Measurements from ENCODE around the gene CNOT6L. TPM values are rescaled to one million over a fixed set of nuclear protein-coding genes. Genes with fewer than 3 reads are reported as not detected.

CNOT6L gene
- total RNA-seq, 1 experiment from 2014 or later, result 29.4 TPM

GRCh38 chr4:77734928-77735327 lies 84.2 kb downstream of the CNOT6L start (continued):
- TF ChIP-seq, protein P1, sequence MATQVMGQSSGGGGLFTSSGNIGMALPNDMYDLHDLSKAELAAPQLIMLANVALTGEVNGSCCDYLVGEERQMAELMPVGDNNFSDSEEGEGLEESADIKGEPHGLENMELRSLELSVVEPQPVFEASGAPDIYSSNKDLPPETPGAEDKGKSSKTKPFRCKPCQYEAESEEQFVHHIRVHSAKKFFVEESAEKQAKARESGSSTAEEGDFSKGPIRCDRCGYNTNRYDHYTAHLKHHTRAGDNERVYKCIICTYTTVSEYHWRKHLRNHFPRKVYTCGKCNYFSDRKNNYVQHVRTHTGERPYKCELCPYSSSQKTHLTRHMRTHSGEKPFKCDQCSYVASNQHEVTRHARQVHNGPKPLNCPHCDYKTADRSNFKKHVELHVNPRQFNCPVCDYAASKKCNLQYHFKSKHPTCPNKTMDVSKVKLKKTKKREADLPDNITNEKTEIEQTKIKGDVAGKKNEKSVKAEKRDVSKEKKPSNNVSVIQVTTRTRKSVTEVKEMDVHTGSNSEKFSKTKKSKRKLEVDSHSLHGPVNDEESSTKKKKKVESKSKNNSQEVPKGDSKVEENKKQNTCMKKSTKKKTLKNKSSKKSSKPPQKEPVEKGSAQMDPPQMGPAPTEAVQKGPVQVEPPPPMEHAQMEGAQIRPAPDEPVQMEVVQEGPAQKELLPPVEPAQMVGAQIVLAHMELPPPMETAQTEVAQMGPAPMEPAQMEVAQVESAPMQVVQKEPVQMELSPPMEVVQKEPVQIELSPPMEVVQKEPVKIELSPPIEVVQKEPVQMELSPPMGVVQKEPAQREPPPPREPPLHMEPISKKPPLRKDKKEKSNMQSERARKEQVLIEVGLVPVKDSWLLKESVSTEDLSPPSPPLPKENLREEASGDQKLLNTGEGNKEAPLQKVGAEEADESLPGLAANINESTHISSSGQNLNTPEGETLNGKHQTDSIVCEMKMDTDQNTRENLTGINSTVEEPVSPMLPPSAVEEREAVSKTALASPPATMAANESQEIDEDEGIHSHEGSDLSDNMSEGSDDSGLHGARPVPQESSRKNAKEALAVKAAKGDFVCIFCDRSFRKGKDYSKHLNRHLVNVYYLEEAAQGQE (IDR thresholded peaks at IDR 0.05; ENCODE audit: low read depth), result no peak
- TF ChIP-seq EGR1 (IDR thresholded peaks at IDR 0.05; ENCODE audit: low read depth) (no peak), YY1 (IDR thresholded peaks at IDR 0.05; ENCODE audit: extremely low read depth, insufficient replicate concordance, low read depth, low read length) (no peak), EZH2phosphoT487 (IDR thresholded peaks at IDR 0.05; ENCODE audit: borderline replicate concordance) (no peak), CBX3 (IDR thresholded peaks at IDR 0.05; ENCODE audit: low read depth) (no peak), SP1 (IDR thresholded peaks at IDR 0.05; ENCODE audit: low read depth) (no peak), RAD21 (IDR thresholded peaks at IDR 0.05; ENCODE audit: low read depth) (no peak), ZFX (IDR thresholded peaks at IDR 0.05) (no peak)

GRCh38 chr4:77731656-77732055 lies 87.5 kb downstream of the CNOT6L start:
- H3K27ac ChIP-seq (ENCODE audit: low read depth, low read length), result no peak overlapping the region
- ChIA-PET CTCF (no interaction called here), POLR2A (no interaction called here), RAD21 (ENCODE audit: low non-redundant PET in 1 of 2, low total read pairs in 2 of 2, uncharacterized antibody in 2 of 2, unreplicated experiment in 2 of 2) (no interaction called here)
- DNase-seq (ENCODE audit: low read depth, low spot score), result no peak
- H3K27me3 ChIP-seq (ENCODE audit: insufficient read depth, low read length), result no peaks in the 10 kb centered on the region
- no peak overlapping the region for H3K4me2 ChIP-seq (ENCODE audit: low read length)
- no peak overlapping the region for H2AFZ ChIP-seq (ENCODE audit: low read depth, low read length, poor library complexity, severe bottlenecking)
- no peak overlapping the region for H3K9ac ChIP-seq (ENCODE audit: low read length)
- intact Hi-C loops (cut with micrococcal nuclease), result no loop called here
- TF ChIP-seq FOSL1 (IDR thresholded peaks at IDR 0.05; ENCODE audit: low read depth), result no peak
- no peak overlapping the region for H3K4me3 ChIP-seq (replicated peaks in 1 of 2; ENCODE audit: low read depth in 1 of 2, low read length in 2 of 2)
- no peaks in the 10 kb centered on the region; a peak in 2 of 4 replicates for H3K36me3 ChIP-seq (ENCODE audit: control insufficient read depth in 1 of 2, insufficient read depth in 2 of 2, low read length in 2 of 2)
- BruUV-seq (replicated peaks), result no TSS peak
- H3K79me2 ChIP-seq (ENCODE audit: insufficient read depth, low read length), result no peaks in the 10 kb centered on the region
- ATAC-seq, result no peak
- no peaks in the 10 kb centered on the region for H4K20me1 ChIP-seq (ENCODE audit: insufficient read depth)
- H3K9me2 ChIP-seq (ENCODE audit: insufficient read depth), result no peaks in the 10 kb centered on the region
- no peaks in the 10 kb centered on the region for H3K9me3 ChIP-seq (ENCODE audit: control insufficient read depth in 1 of 2, insufficient read depth in 1 of 2, low read depth in 1 of 2, low read length in 2 of 2)
- no peaks in the 10 kb centered on the region for H3K4me1 ChIP-seq (ENCODE audit: control insufficient read depth in 1 of 2, insufficient read depth in 2 of 2, low read length in 2 of 2)

Measured in HCT116 (cell line).